Peyer's patch (tissue), 4 donors: ENCODE measurements around the gene LRRC10.

ENCODE experiments used
- CTCF ChIP-seq, 6 experiments: fragments of 450-650 bp in 4 of 6; fragments of 200-600 bp in 2 of 6; sonication (generic) in 1 of 6; IDR thresholded peaks; one replicate each; pipeline ENCODE4 v1.5.1; 2017 to 2019; ENCODE audit warnings: antibody characterized with exemption in 6 of 6, mild to moderate bottlenecking in 3 of 6, moderate library complexity in 1 of 6
- POLR2A ChIP-seq, 2 donors: fragments of 450-650 bp; IDR thresholded peaks; one replicate each; pipeline ENCODE4 v1.5.1; 2017; ENCODE audit warnings: antibody characterized with exemption in 2 of 2, mild to moderate bottlenecking in 2 of 2, moderate library complexity in 2 of 2

GRCh38 chr12:69600804-69601203 is 9.9 kb downstream of the LRRC10 start:
- TF ChIP-seq POLR2A (IDR thresholded peaks at IDR 0.05) (no peak), CTCF (IDR thresholded peaks at IDR 0.05) (no peak)
